Osteocyte (in vitro differentiated cells): Measurements from ENCODE around the gene FMOD. TPM values are rescaled to one million over a fixed set of nuclear protein-coding genes. Genes with fewer than 3 reads are reported as not detected.

Experiments used
- DNase-seq: peaks from one replicate; pipeline ENCODE4 v3.0.0; 2021; ENCODE audit warnings: mixed read lengths; ENCODE audit not compliant: unreplicated experiment; ENCODE audit errors: extremely low spot score
- H3K27ac Mint-ChIP-seq: one replicate; pipeline ENCODE4 v1.8.0; 2021; ENCODE audit warnings: mild to moderate bottlenecking, mixed read lengths; ENCODE audit not compliant: unreplicated experiment
- H3K27me3 Mint-ChIP-seq: one replicate; pipeline ENCODE4 v1.8.0; 2021; ENCODE audit warnings: mixed read lengths; ENCODE audit not compliant: unreplicated experiment
- H3K36me3 Mint-ChIP-seq: one replicate; pipeline ENCODE4 v1.8.0; 2021; ENCODE audit warnings: mixed read lengths; ENCODE audit not compliant: unreplicated experiment
- H3K4me1 Mint-ChIP-seq: one replicate; pipeline ENCODE4 v1.8.0; 2021; ENCODE audit warnings: mixed read lengths; ENCODE audit not compliant: unreplicated experiment
- H3K4me3 Mint-ChIP-seq: one replicate; pipeline ENCODE4 v1.8.0; 2021; ENCODE audit warnings: mild to moderate bottlenecking, moderate library complexity, mixed read lengths; ENCODE audit not compliant: unreplicated experiment
- H3K9me3 Mint-ChIP-seq: one replicate; pipeline ENCODE4 v1.8.0; 2021; ENCODE audit warnings: mixed read lengths; ENCODE audit not compliant: unreplicated experiment
- CTCF ChIP-seq: fragments of 200-600 bp; sonication (generic); IDR thresholded peaks from 2 replicates; pipeline ENCODE4 v1.5.0; 2021; ENCODE audit warnings: antibody characterized with exemption, mild to moderate bottlenecking, moderate library complexity
- long read RNA-seq: library from polyadenylated mRNA; unstranded; transcript quantifications from one replicate; pipeline ENCODE4 v2.0.0, GENCODE V29; 2021
- total RNA-seq: library from RNA; stranded (reverse); gene quantifications from 2 replicates; pipeline ENCODE4 v1.2.1, GENCODE V29; 2021

FMOD gene
- not detected in 2 replicates for total RNA-seq
- long read RNA-seq, result 0 reads

- no peak for DNase-seq
- no peak within 1 kb of the TSS for H3K27ac Mint-ChIP-seq
- no peak within 1 kb of the TSS for H3K4me3 Mint-ChIP-seq
Measured at GRCh38 chr1:203351037-203351625, at the start of gene FMOD. TSS of gene FMOD (minus strand) at chr1:203351122. CDS start at chr1:203348270, 2,852 bp downstream.

GRCh38 chr1:203396595-203397194 lies 45.8 kb upstream of the FMOD start:
- Mint-ChIP-seq H3K27me3 (peaks cover 34% of the 10 kb centered on the region), H3K27ac (no peak overlapping the region), H3K4me3 (no peak overlapping the region), H3K36me3 (no peaks in the 10 kb centered on the region), H3K4me1 (no peaks in the 10 kb centered on the region), H3K9me3 (peaks cover 7% of the 10 kb centered on the region)
- DNase-seq, result no peak
- TF ChIP-seq CTCF, result no peak

More at GRCh38 chr1:203351037-203351625, at the start of gene FMOD:
- no peaks in the 10 kb centered on the region for H3K9me3 Mint-ChIP-seq
- peaks cover 59% of the 10 kb centered on the region for H3K27me3 Mint-ChIP-seq
- no peaks in the 10 kb centered on the region for H3K36me3 Mint-ChIP-seq
- TF ChIP-seq CTCF, result no peak
- peaks cover 9% of the 10 kb centered on the region for H3K4me1 Mint-ChIP-seq

GRCh38 chr1:203395751-203396150 lies 44.8 kb upstream of the FMOD start:
- Mint-ChIP-seq H3K27me3 (peaks cover 38% of the 10 kb centered on the region), H3K4me3 (no peak overlapping the region), H3K4me1 (no peaks in the 10 kb centered on the region), H3K27ac (no peak overlapping the region), H3K36me3 (no peaks in the 10 kb centered on the region), H3K9me3 (peaks cover 8% of the 10 kb centered on the region)
- DNase-seq, result no peak
- no peak for TF ChIP-seq CTCF

GRCh38 chr1:203390298-203390697 lies 39.4 kb upstream of the FMOD start:
- H3K9me3 Mint-ChIP-seq, result peaks cover 8% of the 10 kb centered on the region

More at GRCh38 chr1:203390298-203390697, 39.4 kb upstream of the FMOD start:
- Mint-ChIP-seq H3K27ac (no peak overlapping the region), H3K4me3 (no peak overlapping the region), H3K27me3 (peaks cover 31% of the 10 kb centered on the region), H3K4me1 (no peaks in the 10 kb centered on the region), H3K36me3 (no peaks in the 10 kb centered on the region)
- no peak for DNase-seq
- no peak for TF ChIP-seq CTCF
